PC-3 (cell line): Measurements from ENCODE around the gene ST8SIA2.

Experiments used
- CTCF ChIP-seq: fragments of 300-600 bp; sonication (generic); conservative IDR thresholded peaks from 2 replicates; pipeline ENCODE4 v1.5.1; 2017; ENCODE audit warnings: antibody characterized with exemption, low read depth, mild to moderate bottlenecking, low read length
- EZH2 ChIP-seq: fragments of 300-600 bp; sonication (generic); IDR thresholded peaks from one replicate; pipeline ENCODE4 v1.6.1; 2017; ENCODE audit warnings: antibody characterized with exemption, mild to moderate bottlenecking, low read length; ENCODE audit not compliant: unreplicated experiment
- EZH2phosphoT487 ChIP-seq: fragments of 300-600 bp; sonication (generic); IDR thresholded peaks from 2 replicates; pipeline ENCODE4 v1.6.1; 2018; ENCODE audit warnings: mild to moderate bottlenecking, antibody characterized with exemption, low read length, borderline replicate concordance

DNA sequence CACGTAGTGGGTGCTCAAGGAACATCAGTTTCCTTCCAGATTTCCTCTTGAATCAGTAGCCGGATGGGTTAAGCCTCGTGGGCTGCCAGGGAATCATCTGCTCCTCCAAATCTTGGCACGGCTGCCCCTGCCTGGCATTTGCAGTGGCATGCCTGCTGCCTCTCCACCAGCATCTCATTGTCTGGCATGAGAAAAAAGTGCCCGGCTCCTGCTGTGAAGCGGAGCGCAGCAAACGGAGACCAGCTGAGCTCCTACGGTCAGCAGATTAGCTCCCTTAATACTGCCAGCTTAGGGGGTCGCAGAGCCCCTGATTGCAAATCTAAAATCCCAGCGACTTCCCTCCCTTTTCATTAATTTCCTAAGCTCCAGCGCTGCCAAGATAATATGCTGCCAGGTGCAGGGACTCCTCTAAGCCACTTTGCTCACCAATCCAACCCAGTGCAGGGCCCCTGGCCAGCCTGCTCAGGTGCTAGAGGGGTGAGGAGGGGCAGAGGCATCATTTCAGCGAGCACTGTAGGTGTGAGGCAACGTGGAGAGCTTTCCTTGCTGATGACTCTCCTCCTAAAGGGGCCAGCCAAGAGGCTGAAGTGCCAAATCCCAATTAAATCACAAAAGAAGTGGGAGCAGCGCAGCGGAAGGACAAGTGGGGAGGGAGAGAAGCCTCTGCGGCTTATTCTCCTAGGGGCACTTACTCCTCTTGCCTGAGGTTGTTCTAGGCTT is 49.6 kb upstream of the ST8SIA2 start:
- TF ChIP-seq CTCF, result no peak
- TF ChIP-seq EZH2, result no peak
- TF ChIP-seq EZH2phosphoT487, result no peak
